NCI-H1105 treated with DMSO at 0.1 percent for 48 hours (cell line): Measurements from ENCODE around the gene COQ8A.

Experiments used
- DNase-seq: peaks from one replicate; lab custom pipeline; 2025; lab: John Stamatoyannopoulos, UW

Gene COQ8A

GRCh38 chr1:226940029-226940805, at the start of gene COQ8A:
COQ8A (plus strand) TSS chr1:226940294; CDS start chr1:226961386, 21,092 bp downstream.
- DNase-seq, result peak; percentile 96

GRCh38 chr1:226890331-226891108, 49.6 kb upstream of the COQ8A start:
- DNase-seq, result no peak

GRCh38 chr1:226891346-226891745, 48.7 kb upstream of the COQ8A start:
- DNase-seq, result no peak

GRCh38 chr1:226891846-226892523, 48.1 kb upstream of the COQ8A start:
- no peak for DNase-seq

GRCh38 chr1:226892524-226892875, 47.6 kb upstream of the COQ8A start:
- DNase-seq, result no peak

- DNase-seq, result no peak
Measured at GRCh38 chr1:226893936-226894335, 46.2 kb upstream of the COQ8A start.

- DNase-seq, result no peak
Measured at GRCh38 chr1:226894826-226895225, 45.3 kb upstream of the COQ8A start.

- DNase-seq, result no peak
Measured at GRCh38 chr1:226895644-226896043, 44.5 kb upstream of the COQ8A start.

- DNase-seq, result no peak
Measured at GRCh38 chr1:226898246-226898645, 41.8 kb upstream of the COQ8A start.

GRCh38 chr1:226901421-226901820, 38.7 kb upstream of the COQ8A start:
- no peak for DNase-seq

- DNase-seq, result no peak
Measured at GRCh38 chr1:226902601-226903000, 37.5 kb upstream of the COQ8A start.

- DNase-seq, result no peak
Measured at GRCh38 chr1:226903819-226904716, 36.0 kb upstream of the COQ8A start.

GRCh38 chr1:226904772-226905171, 35.3 kb upstream of the COQ8A start:
- no peak for DNase-seq

GRCh38 chr1:226908419-226908818, 31.7 kb upstream of the COQ8A start:
- DNase-seq, result no peak

- no peak for DNase-seq
Measured at GRCh38 chr1:226908913-226909312, 31.2 kb upstream of the COQ8A start.

GRCh38 chr1:226912587-226913176, 27.4 kb upstream of the COQ8A start:
- DNase-seq, result no peak

GRCh38 chr1:226915672-226915995, 24.5 kb upstream of the COQ8A start:
- no peak for DNase-seq

GRCh38 chr1:226916497-226916896, 23.6 kb upstream of the COQ8A start:
- no peak for DNase-seq

GRCh38 chr1:226919587-226919986, 20.5 kb upstream of the COQ8A start:
- no peak for DNase-seq

- no peak for DNase-seq
Measured at GRCh38 chr1:226919995-226920394, 20.1 kb upstream of the COQ8A start.

- no peak for DNase-seq
Measured at GRCh38 chr1:226920446-226920894, 19.6 kb upstream of the COQ8A start.
